GM18498 (cell line): ENCODE measurements around the gene CTDSP1.

Experiments
- ATAC-seq: cut with Tn5 transposase; IDR thresholded peaks from one replicate; pipeline ENCODE4 v1.9.1; 2021; ENCODE audit warnings: mild to moderate bottlenecking, moderate library complexity; ENCODE audit not compliant: unreplicated experiment

Gene CTDSP1, protein sequence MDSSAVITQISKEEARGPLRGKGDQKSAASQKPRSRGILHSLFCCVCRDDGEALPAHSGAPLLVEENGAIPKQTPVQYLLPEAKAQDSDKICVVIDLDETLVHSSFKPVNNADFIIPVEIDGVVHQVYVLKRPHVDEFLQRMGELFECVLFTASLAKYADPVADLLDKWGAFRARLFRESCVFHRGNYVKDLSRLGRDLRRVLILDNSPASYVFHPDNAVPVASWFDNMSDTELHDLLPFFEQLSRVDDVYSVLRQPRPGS

DNA sequence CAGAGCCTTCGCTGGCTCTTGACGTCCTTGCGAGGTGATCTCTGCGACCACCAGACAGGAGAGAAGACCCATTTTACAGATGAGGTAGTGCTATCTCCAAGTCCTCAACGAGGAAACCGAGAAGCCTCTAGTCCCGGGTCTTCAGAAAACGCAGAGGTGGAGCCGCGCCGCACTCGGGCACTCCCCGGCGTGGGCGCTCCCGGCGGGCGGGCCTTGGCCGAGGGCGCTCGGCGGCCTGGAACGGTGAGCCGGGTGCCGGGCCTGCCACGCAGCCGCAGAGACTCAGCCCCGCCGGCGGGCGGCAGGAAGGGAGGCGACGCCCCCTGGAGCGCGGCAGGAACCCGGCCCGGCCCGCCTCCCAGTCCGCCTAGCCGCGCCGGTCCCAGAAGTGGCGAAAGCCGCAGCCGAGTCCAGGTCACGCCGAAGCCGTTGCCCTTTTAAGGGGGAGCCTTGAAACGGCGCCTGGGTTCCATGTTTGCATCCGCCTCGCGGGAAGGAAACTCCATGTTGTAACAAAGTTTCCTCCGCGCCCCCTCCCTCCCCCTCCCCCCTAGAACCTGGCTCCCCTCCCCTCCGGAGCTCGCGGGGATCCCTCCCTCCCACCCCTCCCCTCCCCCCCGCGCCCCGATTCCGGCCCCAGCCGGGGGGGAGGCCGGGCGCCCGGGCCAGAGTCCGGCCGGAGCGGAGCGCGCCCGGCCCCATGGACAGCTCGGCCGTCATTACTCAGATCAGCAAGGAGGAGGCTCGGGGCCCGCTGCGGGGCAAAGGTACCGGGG lies at the start of gene CTDSP1:
Gene CTDSP1, plus strand, starts transcription at position 478 of the 776 bp plus-strand sequence. Its CDS starts 223 bp downstream, at position 701.
- peak; percentile 44 for ATAC-seq

DNA sequence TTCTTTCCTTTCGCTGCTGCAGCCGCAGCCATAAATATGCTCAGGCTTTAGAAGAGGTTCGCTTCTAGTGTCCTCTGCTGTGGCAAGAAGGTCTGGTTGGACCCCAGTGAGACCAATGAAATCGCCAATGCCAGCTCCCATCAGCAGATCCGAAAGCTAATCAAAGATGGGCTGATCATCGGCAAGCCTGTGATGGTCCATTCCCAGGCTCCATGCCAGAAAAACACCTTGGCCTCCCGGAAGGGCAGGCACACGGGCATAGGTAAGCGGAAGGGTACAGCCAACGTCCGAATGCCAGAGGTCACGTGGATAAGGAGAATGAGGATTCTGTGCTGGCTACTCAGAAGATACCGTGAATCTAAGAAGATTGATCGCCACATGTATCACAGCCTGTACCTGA lies 45.6 kb upstream of the CTDSP1 start:
- ATAC-seq = no peak

DNA sequence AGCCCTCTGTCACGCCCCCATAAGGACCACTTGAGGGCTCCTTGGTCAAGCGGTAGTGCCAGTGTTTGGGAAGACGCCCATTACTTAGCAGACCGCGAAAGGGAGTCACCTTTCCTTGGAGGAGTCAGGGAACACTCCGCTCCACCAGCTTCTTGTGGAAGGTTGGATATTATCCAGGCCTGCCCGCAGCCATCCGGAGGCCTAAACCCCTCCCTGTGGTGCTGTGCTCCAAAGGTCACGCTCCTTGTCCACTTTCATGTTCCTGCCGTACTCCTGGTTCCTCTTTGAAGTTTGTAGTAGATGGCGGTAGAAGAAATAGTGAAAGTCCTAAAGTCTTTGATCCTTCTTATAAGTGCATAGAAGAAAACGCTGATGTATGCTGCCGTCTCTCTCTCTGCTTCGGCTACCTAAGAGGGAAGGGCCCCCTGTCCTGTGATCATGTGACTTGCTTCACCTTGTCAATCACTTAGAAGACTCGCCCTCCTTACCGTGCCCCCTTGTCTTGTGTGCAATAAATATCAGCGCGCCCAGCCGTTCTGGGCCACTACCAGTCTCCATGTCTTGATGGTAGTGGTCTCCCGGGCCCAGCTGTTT lies 44.7 kb upstream of the CTDSP1 start:
- ATAC-seq = no peak

DNA sequence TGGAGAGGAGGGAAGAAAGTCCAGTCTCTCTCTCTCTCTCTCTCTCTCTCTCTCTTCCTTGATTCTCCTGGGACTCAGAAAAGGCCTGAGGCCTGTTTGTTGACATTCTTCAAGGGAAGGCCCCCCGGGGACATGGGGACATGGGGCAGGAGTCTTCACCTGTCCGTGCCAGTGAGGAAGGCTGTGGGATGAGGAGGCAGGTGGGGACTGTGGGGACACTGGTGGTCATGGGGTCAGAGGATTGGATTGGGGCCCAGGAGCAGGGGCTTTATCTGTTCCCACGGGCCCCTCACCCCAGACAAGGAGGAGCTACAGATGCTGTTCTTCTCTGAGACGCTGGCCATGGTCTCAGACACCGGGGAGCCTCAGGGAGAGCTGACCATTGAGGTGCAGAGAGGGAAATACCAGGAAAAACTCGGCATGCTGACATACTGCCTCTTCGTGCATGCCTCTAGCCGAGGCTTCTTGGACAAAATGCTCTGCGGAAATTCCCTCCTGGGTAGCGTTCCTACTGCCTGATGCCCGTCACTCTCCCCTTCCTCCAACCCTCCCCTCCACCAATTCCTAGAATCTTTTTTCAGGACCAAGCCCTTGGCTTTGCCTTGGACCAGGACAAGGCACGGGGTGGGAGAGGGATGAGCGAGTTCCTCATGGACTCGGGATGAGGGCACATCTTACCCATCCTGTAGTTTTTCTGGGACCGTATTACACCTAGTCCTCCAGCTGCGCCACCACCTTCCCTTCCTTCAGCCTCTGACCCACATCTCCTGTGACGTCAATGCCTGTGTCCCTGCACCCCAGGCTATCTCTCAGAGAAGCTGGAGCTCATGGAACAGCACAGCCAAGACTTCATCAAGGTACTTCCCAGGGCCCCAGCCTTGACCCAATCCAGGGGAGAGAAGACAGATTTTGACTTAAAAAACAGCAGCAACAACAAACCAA lies 42.2 kb upstream of the CTDSP1 start:
- ATAC-seq = no peak

DNA sequence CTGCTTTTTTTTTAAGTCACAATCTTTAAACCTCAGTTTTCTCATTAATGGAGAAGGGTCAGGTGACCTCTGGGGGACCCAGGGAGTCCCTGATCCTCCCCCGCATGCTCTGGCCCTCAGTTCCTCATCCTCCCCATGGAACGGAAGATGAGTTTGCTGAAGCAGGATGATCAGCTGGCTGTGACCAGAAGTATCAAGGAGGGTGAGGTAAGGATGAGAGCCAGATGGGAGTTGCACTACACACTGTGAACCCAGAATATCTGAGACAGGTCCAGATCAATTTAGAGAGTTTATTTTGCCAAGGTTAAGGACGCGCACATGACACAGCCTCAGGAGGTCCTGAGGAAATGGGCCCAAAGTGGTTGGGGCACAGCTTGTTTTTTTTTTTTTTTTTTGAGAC lies 39.2 kb upstream of the CTDSP1 start:
- no peak for ATAC-seq

DNA sequence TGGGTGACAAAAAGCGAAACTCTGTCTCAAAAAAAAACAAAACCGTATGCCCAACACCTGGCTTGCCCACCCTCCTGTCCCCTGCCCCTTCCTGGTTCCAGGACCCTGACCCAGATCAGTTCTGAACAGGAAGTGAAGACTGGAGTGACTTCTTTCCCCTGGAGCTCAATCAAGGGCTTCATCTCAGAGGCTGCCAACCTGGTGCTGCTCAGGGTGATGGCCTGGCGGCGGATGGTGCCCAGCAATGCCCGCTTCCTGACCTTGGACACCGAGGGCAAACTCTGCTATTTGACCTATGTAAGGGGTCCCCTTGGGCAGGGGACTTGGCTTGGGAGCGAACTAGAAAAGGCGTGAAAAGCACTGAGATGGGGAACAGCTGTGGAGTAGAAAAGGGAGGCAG lies 37.1 kb upstream of the CTDSP1 start:
- ATAC-seq = no peak

- no peak for ATAC-seq
These were observed 35.9 kb upstream of the CTDSP1 start for GRCh38 chr2:218363736-218364135.

- ATAC-seq = no peak
These were observed 35.5 kb upstream of the CTDSP1 start for GRCh38 chr2:218364196-218364595.

DNA sequence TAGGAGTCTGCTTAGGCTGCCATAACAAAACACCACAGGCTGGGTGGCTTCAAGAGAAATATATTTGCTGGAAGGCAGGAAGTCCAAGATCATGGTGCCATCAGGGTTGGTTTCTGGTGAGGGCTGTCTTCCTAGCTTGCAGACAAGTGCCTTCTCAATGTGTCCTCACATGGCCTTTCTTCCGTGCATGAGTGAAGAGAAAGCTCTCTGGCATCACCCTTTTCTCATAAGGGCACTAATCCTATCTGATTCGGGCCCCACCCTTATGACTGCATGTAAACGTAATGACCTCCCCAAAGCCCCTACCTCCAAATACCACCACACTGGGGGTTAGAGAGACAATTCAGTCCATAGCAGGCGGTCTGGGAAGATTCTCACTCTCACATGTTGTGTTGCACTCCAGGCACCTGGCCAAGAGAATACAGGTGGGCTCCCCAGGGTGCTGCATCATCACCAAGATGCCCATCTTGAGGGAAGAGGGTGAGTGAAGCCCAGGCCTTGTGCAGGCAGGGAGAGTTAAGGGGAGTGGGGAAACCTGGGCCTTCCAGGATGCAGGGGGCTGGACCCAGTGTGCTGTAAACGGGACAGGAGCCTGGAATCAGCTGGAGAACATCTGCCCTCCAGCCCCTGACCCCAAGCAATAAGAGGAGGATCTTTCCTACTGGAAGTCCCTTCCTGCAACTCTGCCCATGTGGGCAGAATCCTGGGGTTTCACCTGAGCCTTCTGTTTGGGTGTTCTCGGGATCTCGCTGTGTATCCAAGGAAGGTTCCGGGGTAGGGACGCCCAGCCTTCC lies 32.9 kb upstream of the CTDSP1 start:
- no peak for ATAC-seq

GRCh38 chr2:218367415-218368149 lies 32.1 kb upstream of the CTDSP1 start:
- peak; percentile 97 for ATAC-seq

- ATAC-seq = no peak
These were observed 31.5 kb upstream of the CTDSP1 start for GRCh38 chr2:218368150-218368528.

GRCh38 chr2:218368621-218369153 lies 31.0 kb upstream of the CTDSP1 start:
- no peak for ATAC-seq

- ATAC-seq = no peak
These were observed 30.3 kb upstream of the CTDSP1 start for GRCh38 chr2:218369330-218369729.

- no peak for ATAC-seq
These were observed 29.1 kb upstream of the CTDSP1 start for GRCh38 chr2:218370410-218371063.

- no peak for ATAC-seq
These were observed 27.7 kb upstream of the CTDSP1 start for GRCh38 chr2:218371983-218372350.

GRCh38 chr2:218374795-218375194 lies 24.9 kb upstream of the CTDSP1 start:
- no peak for ATAC-seq

- ATAC-seq = no peak
These were observed 24.5 kb upstream of the CTDSP1 start for GRCh38 chr2:218375212-218375611.

GRCh38 chr2:218378053-218378452 lies 21.6 kb upstream of the CTDSP1 start:
- ATAC-seq = no peak

DNA sequence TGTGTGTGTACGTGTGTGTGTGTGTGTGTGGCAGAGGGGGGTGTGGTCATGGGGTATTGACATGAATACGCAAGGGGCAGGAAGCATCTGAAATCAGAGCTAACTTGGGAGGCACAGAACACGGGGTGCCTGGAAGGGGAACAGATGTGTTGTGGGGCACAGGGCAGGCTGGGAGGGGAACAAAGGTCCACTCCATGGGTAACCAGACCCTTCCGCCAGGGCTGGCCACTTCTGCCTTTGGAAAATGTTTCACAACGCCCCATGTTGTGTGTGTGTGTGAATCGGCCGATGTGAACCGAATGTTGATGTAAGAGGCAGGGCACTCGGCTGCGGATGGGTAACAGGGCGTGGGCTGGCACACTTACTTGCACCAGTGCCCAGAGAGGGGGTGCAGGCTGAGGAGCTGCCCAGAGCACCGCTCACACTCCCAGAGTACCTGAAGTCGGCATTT lies 17.7 kb upstream of the CTDSP1 start, which contains the start of gene SLC11A1:
Gene SLC11A1, plus strand, starts transcription at position 358 of the 451 bp plus-strand sequence. CDS start 96 bp downstream, outside the sequence.
- no peak for ATAC-seq
